Measurements from ENCODE around the gene STXBP5.
A peak's percentile ranks its signal among the peaks of the same experiment; 100 is the strongest.

Gene STXBP5

GRCh38 chr6:147204843-147205311 is 660 bp downstream of the STXBP5 start:
- TF ChIP-seq CTCF (conservative IDR thresholded peaks at IDR 0.05), result no peak
- peak overlapping the region; percentile 93 for H3K27ac ChIP-seq

DNA sequence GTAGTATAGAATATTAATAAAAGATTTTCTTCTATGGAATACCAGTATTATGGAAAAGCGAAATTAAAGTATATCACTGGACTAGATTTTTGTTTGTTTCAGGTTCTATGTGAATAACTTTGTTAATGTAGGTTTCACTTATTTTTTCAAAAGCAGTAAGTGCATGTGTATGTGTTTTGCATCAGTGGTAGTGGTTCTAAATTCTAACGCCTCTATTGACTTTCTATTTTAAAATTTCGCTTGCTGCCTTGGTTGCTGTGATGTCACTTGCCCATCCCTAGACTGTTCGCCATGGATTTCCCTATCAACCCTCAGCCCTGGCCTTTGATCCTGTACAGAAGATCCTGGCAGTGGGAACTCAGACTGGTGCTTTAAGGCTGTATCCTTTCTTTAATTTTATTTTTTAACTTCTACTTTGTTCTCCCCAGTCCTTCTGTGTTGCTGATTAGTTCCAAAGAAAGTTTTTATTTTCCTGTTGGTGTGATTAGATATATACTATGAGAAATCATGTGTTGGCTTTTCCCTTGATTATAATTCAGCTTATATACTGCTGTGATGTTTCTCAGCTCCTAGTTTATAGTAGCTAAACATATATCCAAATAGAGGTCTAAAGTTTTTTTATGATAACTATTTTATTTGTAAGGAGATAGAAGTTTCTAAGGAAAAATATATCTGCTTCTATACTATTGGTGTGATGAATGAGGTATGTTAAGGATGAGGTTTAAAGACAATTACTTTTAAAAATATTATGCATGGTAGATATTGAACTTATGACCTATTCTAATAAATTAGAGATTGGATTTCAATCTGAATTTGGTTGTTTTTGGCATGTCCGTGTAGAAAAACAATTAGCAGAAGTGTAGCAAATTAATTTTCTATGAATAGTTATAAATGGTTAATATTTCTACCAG is 1.7 kb downstream of the STXBP5 start:
- TF ChIP-seq ZFX (IDR thresholded peaks at IDR 0.05) (no peak), CTCF (conservative IDR thresholded peaks at IDR 0.05) (no peak)
- no peak overlapping the region for H3K27ac ChIP-seq

DNA sequence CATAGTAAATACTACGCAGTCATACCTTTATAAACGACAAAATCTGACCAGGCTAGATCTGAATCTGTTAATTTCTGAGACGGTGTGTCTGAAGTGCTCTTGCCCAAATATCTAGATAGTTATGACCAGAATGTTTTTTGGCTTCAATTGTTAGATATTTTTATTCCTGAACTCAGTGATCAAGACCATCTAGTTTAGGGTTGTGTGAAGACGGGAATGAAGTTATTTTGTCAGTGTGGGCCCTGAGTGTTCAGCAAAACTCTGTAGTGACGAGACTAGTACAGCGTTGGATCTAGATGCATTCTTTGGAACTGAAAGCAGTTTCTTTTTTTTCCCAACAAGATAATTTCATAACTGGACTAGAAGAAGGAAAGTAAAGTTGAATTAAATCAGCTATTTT is 3.1 kb downstream of the STXBP5 start:
- no peak for TF ChIP-seq CTCF (conservative IDR thresholded peaks at IDR 0.05)
- H3K27ac ChIP-seq, result no peak overlapping the region

- H3K27ac ChIP-seq, result no peak overlapping the region
These were observed 3.9 kb downstream of the STXBP5 start for GRCh38 chr6:147207837-147208754.

DNA sequence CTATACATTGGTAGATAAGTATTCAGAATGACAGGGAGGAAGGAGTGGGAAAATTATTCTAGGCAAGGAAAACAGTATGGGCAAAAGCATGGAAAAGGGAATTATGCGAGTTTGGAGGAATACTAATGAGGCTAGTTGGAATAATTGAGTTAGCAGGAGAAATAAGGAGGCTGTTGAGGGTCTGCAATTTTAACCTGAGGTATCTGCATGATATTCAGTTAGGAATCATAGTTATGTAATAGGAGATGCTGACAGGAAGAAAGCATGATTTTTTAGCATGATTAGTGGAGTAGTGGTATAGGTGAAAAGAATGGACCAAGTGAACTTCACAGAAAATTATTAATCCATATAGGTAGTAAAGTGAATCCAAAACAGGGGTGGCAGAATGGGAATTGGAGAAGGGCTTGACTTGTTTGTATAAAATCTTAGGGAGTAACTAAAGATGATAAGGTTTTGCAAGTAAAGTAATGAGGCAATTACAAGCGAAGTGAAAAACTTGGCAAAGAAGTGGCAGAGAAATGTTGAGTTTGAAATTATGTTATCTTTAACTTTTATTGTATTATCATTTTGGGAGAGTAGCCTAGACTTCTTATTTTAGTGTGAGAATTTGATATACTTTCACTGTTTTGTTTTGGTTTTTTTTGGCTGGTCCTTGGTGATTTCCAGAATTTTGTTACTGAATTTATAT is 5.7 kb downstream of the STXBP5 start:
- no peak overlapping the region for H3K27ac ChIP-seq
- TF ChIP-seq CTCF (conservative IDR thresholded peaks at IDR 0.05) (no peak), ZFX (IDR thresholded peaks at IDR 0.05) (no peak)

More at GRCh38 chr6:147207837-147208754, 3.9 kb downstream of the STXBP5 start:
- TF ChIP-seq CTCF (conservative IDR thresholded peaks at IDR 0.05), result no peak
- no peak for TF ChIP-seq ZFX (IDR thresholded peaks at IDR 0.05)

GRCh38 chr6:147211349-147211748 is 7.1 kb downstream of the STXBP5 start:
- TF ChIP-seq ZFX (IDR thresholded peaks at IDR 0.05) (no peak), CTCF (conservative IDR thresholded peaks at IDR 0.05) (no peak)
- no peak overlapping the region for H3K27ac ChIP-seq
